Ovary (tissue), 3 donors: ENCODE data around the gene MAP3K12.

Experiments used
- EP300 ChIP-seq: sonication (generic); formaldehyde crosslinking; IDR thresholded peaks from one replicate; pipeline ENCODE4 v1.6.1; 2017; ENCODE audit warnings: antibody characterized with exemption
- TF ChIP-seq, protein P1 (sequence below), 3 donors: fragments of 450-650 bp in 2 of 3; fragments of 200-600 bp in 1 of 3; IDR thresholded peaks; one replicate each; pipeline versions ENCODE4 v1.5.1 to v1.8.0; 2016 to 2022; ENCODE audit warnings: antibody characterized with exemption in 3 of 3, mild to moderate bottlenecking in 1 of 3
- donor health status: DM: no; HTN: no; CAD: no.

DNA sequence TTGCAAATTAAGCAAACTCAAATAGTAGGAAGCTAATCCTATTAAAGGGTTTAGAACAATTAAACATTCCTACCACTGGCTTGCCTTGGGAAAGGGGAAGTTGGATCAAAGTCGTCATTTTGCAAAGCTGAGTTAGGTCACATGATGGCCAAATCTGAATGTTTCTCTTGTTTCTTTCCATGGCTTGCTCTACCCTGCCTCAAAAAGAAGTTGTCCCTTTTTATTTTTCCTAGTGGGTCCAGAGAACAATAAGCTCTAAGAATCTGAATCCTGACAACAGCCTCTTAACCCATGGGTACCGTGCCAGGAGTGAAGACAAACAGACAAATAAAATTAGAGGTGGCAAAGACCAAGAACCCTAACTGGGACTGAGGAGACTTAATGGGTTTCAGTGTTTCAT lies 34.2 kb upstream of the MAP3K12 start:
- TF ChIP-seq, protein P1, sequence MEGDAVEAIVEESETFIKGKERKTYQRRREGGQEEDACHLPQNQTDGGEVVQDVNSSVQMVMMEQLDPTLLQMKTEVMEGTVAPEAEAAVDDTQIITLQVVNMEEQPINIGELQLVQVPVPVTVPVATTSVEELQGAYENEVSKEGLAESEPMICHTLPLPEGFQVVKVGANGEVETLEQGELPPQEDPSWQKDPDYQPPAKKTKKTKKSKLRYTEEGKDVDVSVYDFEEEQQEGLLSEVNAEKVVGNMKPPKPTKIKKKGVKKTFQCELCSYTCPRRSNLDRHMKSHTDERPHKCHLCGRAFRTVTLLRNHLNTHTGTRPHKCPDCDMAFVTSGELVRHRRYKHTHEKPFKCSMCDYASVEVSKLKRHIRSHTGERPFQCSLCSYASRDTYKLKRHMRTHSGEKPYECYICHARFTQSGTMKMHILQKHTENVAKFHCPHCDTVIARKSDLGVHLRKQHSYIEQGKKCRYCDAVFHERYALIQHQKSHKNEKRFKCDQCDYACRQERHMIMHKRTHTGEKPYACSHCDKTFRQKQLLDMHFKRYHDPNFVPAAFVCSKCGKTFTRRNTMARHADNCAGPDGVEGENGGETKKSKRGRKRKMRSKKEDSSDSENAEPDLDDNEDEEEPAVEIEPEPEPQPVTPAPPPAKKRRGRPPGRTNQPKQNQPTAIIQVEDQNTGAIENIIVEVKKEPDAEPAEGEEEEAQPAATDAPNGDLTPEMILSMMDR (IDR thresholded peaks at IDR 0.05), result no peak
- no peak for TF ChIP-seq EP300
